ENCODE data around the gene DRG1.

DNA sequence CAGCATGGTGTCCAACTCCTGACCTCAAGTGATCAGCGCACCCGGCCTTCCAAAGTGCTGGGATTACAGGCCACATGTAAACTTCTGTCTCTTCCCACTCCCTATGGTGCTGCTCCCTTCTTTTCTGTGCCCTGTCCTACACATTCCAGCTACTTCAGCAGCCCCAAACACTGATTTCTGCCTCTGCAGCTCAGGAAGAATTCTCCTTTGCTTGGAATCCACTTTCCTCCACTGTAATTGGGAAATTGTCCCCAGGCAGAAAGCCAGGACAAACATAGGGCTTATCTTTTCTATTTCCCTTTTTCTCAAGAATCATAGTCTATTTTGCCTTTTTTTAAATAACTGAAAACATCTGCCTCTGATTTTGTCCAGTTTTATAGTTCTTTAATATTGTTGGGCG, 21.3 kb upstream of the DRG1 start:
- TF ChIP-seq, protein P1, sequence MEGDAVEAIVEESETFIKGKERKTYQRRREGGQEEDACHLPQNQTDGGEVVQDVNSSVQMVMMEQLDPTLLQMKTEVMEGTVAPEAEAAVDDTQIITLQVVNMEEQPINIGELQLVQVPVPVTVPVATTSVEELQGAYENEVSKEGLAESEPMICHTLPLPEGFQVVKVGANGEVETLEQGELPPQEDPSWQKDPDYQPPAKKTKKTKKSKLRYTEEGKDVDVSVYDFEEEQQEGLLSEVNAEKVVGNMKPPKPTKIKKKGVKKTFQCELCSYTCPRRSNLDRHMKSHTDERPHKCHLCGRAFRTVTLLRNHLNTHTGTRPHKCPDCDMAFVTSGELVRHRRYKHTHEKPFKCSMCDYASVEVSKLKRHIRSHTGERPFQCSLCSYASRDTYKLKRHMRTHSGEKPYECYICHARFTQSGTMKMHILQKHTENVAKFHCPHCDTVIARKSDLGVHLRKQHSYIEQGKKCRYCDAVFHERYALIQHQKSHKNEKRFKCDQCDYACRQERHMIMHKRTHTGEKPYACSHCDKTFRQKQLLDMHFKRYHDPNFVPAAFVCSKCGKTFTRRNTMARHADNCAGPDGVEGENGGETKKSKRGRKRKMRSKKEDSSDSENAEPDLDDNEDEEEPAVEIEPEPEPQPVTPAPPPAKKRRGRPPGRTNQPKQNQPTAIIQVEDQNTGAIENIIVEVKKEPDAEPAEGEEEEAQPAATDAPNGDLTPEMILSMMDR (conservative IDR thresholded peaks at IDR 0.05; ENCODE audit: low read depth, low read length), result no peak
- TF ChIP-seq EZH2 (IDR thresholded peaks at IDR 0.05; ENCODE audit: borderline replicate concordance, low read depth, low read length, poor library complexity, severe bottlenecking), result no peak

Data from A673 (cell line).